Limb (tissue), 2 donors: Measurements from ENCODE around the gene SLC25A42.
A peak's percentile ranks its signal among the peaks of the same experiment; 100 is the strongest.
"Not testable (repeated sequence)": the region's sequence is repeated elsewhere in the genome, so short reads cannot be mapped to it uniquely, and the experiment has no call there.

Source experiments
- DNase-seq, 2 donors: peaks; one replicate each; pipeline ENCODE4 v3.0.0-alpha.2; 2016; ENCODE audit errors: extremely low spot score in 2 of 2

SLC25A42 gene, protein sequence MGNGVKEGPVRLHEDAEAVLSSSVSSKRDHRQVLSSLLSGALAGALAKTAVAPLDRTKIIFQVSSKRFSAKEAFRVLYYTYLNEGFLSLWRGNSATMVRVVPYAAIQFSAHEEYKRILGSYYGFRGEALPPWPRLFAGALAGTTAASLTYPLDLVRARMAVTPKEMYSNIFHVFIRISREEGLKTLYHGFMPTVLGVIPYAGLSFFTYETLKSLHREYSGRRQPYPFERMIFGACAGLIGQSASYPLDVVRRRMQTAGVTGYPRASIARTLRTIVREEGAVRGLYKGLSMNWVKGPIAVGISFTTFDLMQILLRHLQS

DNA sequence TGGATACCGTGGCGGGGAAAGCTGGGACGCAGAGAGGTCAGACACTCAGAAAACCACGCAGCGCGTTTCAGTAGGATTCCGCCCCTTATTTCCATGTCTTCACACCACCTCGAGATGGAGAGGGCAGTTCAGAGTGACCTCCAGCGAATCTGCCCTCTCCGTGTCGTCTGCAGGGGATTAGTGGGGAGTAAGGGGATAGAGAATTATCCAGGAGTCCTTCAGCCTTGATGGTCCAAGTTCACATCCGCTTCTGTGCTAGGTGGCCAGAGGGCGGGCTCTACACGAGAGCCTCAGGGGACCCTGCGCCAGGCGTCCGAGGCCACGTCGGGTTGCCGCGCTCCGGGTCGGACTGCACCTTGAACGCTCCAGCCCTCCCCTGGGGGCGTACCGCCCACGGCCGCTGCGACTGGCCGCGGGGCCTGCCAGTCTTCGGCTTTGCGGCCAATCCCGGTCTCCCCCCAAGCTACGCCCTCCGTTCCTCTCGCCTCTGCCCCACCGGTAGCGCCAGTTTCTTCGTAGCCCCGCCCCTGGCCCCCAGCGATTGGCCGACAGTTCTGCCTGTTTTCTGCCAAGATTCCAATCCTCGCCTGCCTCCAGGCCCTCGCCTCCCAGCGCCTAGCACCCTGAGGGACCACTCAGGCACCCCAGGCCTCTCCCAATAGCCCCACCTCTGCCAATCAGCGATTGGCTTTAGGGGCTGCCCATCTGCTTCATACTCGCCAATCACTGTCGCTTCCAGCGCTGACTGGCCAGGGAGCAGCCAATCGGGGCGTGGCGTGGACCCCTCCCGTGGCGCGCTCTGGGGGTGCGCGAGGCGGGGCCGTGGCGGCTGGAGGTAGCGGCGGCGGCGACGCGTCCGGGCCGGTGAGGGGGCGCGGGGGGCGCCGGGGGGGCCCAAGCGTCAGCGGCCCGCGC is at the start of gene SLC25A42:
TSS of gene SLC25A42 (plus strand) at position 812 of the 915 bp plus-strand sequence. CDS start 32,131 bp downstream, outside the sequence.
- DNase-seq, result peak; percentile 99 to 100

DNA sequence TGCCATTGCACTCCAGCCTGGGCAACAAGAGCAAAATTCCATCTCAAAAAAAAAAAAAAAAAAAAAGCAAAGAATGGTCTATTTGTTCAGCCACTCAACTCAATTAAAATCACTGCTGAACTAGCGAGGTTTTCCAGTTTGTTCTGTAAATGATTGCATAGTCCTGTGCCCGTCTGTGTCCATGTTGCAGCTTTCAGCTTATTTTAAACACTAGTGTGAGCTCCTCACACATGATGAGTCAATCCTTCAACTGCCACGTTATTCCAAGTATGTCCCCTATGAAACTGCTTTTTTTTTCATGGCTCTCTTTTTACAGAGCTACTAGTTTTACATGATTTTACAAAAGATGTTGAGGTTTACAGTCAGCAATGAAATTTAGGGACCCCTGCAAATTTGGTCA is 42.7 kb upstream of the SLC25A42 start:
- no peak for DNase-seq

DNA sequence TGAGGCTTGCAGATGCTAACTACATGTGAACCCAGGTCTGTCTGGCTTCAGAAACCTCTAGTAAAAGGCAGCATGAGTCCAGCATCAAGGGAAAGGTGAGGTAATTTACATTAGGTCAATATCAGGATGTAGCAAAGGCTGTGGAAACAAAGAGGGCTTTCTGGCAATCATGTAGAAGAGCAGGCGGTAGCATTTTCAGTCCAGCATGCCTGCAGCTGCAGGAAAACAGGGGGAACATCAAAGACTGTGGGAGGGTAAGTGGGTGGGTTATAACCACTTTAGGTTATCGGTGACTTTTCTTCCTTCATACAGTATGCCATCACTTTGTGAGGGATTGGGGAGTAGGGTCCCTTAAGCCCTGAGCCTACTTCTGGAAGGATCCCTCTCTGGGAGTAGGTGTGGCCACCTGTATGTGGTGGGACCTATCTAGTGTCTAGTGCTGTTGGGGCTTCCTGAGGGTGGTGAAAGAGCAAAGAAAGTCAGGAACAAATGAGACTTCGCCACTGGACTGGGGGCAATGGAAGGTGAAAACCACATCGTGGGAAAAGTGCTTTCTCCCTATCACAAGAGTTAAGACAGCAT is 41.3 kb upstream of the SLC25A42 start:
- DNase-seq, result no peak

DNA sequence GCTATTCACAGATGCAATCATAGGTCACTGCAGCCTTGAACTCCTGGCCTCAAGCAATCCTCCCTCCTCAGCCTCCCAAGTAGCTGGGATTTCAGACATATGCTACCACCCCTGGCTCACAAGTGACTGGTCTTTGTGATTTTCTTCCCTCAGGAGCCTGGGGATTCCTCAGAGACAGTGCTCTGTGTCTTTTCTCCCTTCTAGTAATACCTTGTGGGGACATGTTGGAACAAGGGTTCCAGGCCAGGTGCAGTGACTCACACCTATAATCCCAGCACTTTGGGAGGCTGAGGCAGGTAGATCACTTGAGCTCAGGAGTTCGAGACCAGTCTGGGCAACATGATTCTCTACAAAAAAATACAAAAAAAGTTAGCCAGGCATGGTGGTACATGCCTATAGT is 40.4 kb upstream of the SLC25A42 start:
- not testable (repeated sequence) for DNase-seq

- no peak for DNase-seq
These were observed 37.9 kb upstream of the SLC25A42 start for GRCh38 chr19:19025861-19026260.

DNA sequence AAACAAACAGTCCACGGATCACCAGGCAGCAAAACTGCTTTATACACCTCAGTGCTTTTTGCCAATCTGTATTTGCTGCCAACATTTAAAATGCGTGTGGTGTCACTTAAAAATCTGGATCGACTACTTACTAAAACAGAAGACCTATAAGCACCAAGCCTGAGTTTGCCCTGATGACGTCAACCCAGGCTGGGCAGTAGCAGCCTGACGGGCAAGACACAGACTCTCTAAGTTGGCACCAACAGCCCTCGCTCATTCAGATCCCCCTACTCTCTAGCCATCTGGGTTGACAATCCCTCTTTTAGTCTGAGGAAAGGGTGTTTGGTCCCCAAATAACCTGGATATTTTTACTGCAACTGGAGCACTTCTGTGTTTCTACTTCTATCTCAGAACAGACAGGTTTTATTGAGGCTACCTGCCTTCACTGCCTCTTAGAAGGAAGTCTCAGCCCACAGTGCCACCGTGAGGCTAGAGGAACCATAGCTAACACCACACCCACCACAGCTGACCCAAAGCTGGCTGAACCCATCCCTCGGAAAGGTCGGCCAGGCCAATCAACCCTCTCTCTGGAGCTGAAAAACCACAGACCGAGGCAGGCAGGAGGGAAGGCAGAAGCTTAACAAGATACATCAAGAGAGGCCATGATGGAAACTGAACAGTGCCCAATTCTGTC is 37.4 kb upstream of the SLC25A42 start:
- DNase-seq, result no peak

DNA sequence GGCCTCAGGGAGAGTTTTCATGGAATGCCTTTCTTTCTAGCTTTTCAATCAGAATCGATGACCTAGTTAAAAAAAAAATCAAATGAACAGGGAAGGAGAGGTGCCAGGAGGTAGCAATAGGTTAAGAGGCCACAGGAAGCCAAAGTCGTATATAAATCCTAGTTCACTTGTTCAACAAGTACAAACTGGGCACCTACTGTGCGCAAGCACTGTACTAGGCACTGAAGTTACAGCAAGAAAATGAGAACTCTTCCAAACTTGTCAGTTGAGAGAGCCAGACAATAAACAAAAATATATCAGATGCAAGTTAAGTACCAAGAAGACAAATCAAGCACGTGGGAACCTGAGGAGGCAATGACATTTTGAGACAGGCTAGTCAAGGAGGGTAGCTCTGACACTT is 36.6 kb upstream of the SLC25A42 start:
- DNase-seq, result no peak

- no peak for DNase-seq
These were observed 35.3 kb upstream of the SLC25A42 start for GRCh38 chr19:19028526-19028925.

GRCh38 chr19:19031891-19032290 is 31.9 kb upstream of the SLC25A42 start:
- no peak for DNase-seq

GRCh38 chr19:19032420-19033175 is 31.2 kb upstream of the SLC25A42 start:
- DNase-seq, result peak; percentile 86

- DNase-seq, result no peak
These were observed 30.7 kb upstream of the SLC25A42 start for GRCh38 chr19:19033176-19033425.

DNA sequence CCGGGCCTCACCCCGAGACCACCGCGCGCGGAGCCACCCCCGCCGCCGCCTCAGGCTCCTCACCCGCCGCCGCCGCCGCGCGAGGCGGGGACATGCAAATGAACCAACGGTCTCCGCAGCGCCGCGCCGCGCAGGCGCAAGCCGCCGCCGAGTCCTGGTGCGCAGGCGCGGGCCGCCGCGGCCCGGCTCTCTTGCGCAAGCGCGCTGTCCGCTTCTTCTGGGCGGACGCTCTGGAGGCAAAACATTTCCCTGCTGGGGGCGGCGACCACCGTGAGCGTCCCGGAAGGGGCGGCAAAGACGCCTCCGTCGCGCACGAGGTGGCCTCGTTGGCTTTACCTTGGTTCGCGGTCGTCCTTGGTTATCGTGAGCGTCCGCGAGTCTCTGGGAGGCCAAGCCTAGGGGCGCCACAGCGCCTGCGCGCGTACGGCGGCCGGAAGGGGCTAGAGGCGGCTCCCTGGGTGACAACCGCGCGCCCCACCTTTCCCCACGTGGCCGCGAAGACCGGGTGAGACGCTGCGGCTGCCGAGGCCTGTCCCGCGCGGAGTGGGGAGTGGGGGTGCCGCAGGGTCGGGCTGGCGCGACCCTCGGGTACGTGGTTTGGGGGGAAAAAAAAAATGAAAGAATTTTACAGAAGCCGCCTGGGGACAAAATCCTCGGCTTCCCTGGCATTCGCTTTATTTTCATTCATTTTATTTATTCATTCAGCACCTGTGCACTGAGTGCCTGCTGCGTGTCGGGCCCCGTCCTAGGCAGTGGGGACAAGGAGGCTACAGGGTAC is 30.2 kb upstream of the SLC25A42 start, which contains the start of the genes ARMC6 and SUGP2:
TSS of gene ARMC6 (plus strand) at position 178 of the 778 bp plus-strand sequence. CDS start 607 bp downstream, outside the sequence.
TSS of gene SUGP2 (minus strand) at position 92 of the 778 bp plus-strand sequence. CDS start 2,446 bp downstream, outside the sequence.
- peak; percentile 93 to 95 for DNase-seq

GRCh38 chr19:19034204-19034624 is 29.6 kb upstream of the SLC25A42 start:
- peak; percentile 21 to 57 for DNase-seq

DNA sequence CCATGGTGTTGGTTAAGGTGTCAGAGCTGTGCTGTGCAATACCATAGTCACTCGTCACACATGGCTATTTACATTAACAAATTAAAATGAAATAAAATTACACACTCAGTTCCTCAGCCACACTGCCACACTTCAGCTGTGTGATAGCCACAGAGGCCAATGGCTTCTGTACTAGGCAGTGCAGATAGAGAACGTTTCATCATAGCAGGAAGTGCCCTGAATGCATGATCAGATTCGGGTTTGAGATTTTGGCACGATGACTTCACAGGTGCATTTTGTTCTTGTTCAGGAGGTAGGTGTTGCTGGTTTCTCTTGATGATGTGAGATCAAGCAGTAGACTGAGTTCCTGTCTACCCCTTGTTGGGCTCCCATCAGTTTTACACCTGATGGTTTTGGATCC is 23.9 kb upstream of the SLC25A42 start:
- no peak for DNase-seq

- DNase-seq, result no peak
These were observed 23.4 kb upstream of the SLC25A42 start for GRCh38 chr19:19040417-19040816.

- no peak for DNase-seq
These were observed 21.0 kb upstream of the SLC25A42 start for GRCh38 chr19:19042732-19043280.

GRCh38 chr19:19043481-19043880 is 20.3 kb upstream of the SLC25A42 start:
- no peak for DNase-seq

DNA sequence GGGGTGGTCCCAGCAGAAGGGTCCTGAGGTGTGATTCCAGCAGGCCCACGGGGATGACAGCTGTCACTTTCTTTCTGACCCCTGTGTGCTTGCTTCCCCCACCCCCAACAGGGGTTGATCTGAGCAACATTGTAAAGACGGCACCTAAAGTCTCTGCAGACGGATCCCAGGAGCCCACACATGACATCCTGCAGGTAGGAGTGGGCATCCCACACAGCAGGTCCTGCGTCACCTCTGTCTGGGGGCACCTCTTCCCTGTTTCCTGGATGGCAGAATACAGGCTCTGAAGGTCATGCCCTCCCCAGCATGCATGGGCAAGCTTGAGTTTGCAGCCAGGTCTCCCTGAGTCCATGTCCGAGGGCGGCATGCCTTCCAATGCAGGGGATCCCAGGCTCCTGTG is 19.9 kb upstream of the SLC25A42 start:
- DNase-seq, result no peak

- no peak for DNase-seq
These were observed 14.4 kb upstream of the SLC25A42 start for GRCh38 chr19:19049406-19049805.

- no peak for DNase-seq
These were observed 13.7 kb upstream of the SLC25A42 start for GRCh38 chr19:19050104-19050503.
